ENCODE data around the gene RNF126. TPM values are rescaled to one million over a fixed set of nuclear protein-coding genes. Genes with fewer than 3 reads are reported as not detected.

Gene RNF126
- total RNA-seq, 1 experiment from 2014 or later = 44.8 TPM

DNA sequence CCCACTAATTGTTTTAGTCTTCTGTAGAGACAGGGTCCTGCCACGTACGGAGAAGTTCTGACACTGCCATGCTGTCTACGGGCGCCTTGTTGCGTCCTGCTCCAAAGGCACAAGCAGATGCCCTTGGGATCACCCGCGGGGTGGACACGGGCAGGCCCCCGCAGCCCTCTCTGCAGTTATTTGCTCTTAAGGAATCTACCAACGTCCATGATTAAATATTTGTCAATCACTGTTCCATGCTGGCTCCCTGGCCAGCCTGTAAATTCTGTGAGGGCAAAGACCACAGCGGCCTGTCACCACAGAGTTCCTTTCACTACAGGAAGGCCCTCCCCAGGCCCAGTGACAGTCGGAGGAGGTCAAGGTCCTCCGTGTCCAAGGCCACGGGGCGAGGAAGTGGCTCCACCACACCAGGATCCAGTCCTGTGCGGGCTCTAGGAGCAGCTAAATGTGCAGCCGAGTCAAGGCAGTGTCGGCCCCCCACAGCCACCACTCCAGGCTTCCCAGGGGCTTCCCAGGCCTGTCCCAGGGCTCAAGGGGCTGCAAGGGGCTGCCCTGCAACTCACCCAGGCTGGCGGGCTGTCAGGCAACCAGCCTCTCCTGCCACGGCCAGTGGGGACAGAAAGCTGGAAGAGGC lies 2.1 kb downstream of the RNF126 start:
- Mint-ChIP-seq H3K4me1 (ENCODE audit: low read depth, unreplicated experiment) (peaks cover 11% of the 10 kb centered on the region), H3K9me3 (ENCODE audit: low read depth, unreplicated experiment) (no peaks in the 10 kb centered on the region), H3K27ac (ENCODE audit: unreplicated experiment) (peak overlapping the region; percentile 23), H3K36me3 (ENCODE audit: insufficient read depth, unreplicated experiment) (peaks cover 36% of the 10 kb centered on the region), H3K27me3 (ENCODE audit: unreplicated experiment) (no peaks in the 10 kb centered on the region), H3K4me3 (ENCODE audit: low read depth, unreplicated experiment) (peak overlapping the region; percentile 75)
- no TSS peak for BruUV-seq (replicated peaks)
- intact Hi-C loops (cut with micrococcal nuclease; ENCODE audit: unreplicated experiment) = no loop called here
- TF ChIP-seq, protein P1, sequence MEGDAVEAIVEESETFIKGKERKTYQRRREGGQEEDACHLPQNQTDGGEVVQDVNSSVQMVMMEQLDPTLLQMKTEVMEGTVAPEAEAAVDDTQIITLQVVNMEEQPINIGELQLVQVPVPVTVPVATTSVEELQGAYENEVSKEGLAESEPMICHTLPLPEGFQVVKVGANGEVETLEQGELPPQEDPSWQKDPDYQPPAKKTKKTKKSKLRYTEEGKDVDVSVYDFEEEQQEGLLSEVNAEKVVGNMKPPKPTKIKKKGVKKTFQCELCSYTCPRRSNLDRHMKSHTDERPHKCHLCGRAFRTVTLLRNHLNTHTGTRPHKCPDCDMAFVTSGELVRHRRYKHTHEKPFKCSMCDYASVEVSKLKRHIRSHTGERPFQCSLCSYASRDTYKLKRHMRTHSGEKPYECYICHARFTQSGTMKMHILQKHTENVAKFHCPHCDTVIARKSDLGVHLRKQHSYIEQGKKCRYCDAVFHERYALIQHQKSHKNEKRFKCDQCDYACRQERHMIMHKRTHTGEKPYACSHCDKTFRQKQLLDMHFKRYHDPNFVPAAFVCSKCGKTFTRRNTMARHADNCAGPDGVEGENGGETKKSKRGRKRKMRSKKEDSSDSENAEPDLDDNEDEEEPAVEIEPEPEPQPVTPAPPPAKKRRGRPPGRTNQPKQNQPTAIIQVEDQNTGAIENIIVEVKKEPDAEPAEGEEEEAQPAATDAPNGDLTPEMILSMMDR (IDR thresholded peaks at IDR 0.05; ENCODE audit: unreplicated experiment) = no peak
- CTCF ChIA-PET = interaction anchor here (0.6 kb wide), 1 partner anchor 121 kb away, joined by 5 read pairs; no protein-coding TSS in a partner anchor
- no peak for DNase-seq

DNA sequence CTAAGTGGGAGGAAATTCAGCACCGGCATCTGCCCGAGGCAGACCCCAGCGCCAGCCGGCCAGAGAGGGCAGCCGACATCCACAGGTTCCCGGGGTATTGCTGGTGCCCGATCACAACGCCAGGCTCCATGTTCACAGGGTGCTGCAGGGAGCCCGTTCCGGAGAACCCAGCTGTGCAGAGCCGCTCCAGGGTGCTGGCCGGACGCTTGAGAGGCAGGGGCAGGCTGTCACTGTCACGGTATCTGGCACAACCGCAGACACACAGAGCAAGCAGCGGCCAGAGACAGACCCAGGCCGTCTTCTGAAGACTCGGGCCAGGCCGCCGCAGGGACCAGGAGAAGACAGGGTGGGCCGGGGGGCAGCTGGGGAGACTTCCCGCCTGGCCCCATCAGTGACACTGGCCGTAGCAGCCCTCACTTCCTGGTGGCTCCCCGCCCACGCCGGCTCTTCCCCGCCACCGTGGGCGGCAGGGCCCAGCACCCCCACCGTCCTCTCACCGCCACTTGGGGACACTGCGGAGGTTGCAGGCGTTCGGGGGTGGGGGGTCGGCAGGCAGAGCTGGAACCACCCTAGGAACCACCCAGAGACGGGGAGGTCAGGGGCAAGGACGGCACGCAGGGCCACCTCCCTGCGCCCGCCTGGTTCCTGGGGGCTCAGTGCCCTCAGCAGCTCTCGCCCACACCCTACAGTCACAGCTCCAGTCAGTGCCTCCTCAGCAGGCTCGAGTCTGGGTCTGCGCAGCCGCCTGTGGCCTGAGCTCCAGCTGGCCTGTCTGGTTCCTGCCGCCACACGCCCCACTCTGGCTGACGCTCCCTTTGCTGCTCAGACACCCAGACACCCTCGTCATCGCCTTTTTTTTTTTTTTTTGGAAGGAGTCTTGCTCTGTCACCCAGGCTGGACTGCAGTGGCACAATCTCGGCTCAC lies 3.8 kb downstream of the RNF126 start:
- H3K27me3 Mint-ChIP-seq (ENCODE audit: unreplicated experiment) = no peaks in the 10 kb centered on the region
- CTCF ChIA-PET = interaction anchor here (0.7 kb wide), 1 partner anchor 120 kb away, joined by 5 read pairs; no protein-coding TSS in a partner anchor
- intact Hi-C loops (cut with micrococcal nuclease; ENCODE audit: unreplicated experiment) = no loop called here
- no peaks in the 10 kb centered on the region for H3K9me3 Mint-ChIP-seq (ENCODE audit: low read depth, unreplicated experiment)
- no peak overlapping the region for H3K4me3 Mint-ChIP-seq (ENCODE audit: low read depth, unreplicated experiment)
- peaks cover 44% of the 10 kb centered on the region for H3K36me3 Mint-ChIP-seq (ENCODE audit: insufficient read depth, unreplicated experiment)
- no TSS peak for BruUV-seq (replicated peaks)
- H3K4me1 Mint-ChIP-seq (ENCODE audit: low read depth, unreplicated experiment) = peaks cover 11% of the 10 kb centered on the region
- H3K27ac Mint-ChIP-seq (ENCODE audit: unreplicated experiment) = no peak overlapping the region
- TF ChIP-seq, protein P1 (IDR thresholded peaks at IDR 0.05; ENCODE audit: unreplicated experiment) = no peak
- no peak for DNase-seq

DNA sequence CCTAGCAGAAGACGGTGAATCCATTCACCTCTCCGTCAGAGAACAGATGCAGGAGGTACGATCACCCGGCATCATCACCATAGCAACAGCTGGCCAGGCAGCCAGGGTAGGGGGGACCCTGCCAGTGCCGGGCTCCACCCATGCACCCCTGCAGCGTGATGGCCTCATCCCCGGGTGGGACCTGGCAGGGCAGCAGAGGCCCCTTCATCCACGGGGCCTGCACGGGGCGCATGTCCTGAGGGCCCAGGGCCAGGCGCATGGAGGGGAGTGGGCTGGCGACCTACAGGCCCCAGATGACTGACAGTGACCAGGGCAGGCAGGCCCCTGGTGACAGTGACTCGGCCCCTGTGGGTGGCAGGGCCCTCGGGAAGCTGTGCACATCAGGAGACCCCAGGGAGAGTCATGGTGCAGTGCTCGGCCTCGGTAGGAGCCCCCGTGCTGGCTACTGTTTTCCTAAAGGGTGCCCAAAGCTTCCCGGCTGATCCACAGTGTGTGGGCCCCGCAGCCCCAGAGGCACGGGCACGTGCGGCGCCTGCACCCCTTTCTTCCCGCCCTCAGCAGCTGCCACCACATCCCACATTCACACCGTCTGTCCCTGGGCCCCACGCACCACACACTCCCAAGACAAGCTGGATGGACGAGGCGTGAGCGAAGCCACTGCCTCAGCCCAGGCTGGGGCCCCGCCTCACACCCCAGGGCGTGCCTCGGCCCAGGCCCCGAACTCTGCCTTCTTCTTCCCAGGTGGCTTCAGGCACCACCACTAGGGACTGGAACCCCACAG lies 4.8 kb downstream of the RNF126 start:
- CTCF ChIA-PET = no interaction called here
- no TSS peak for BruUV-seq (replicated peaks)
- no peaks in the 10 kb centered on the region for H3K9me3 Mint-ChIP-seq (ENCODE audit: low read depth, unreplicated experiment)
- no peaks in the 10 kb centered on the region for H3K27me3 Mint-ChIP-seq (ENCODE audit: unreplicated experiment)
- TF ChIP-seq, protein P1 (IDR thresholded peaks at IDR 0.05; ENCODE audit: unreplicated experiment) = no peak
- DNase-seq = no peak
- H3K36me3 Mint-ChIP-seq (ENCODE audit: insufficient read depth, unreplicated experiment) = peaks cover 47% of the 10 kb centered on the region
- intact Hi-C loops (cut with micrococcal nuclease; ENCODE audit: unreplicated experiment) = no loop called here
- no peak overlapping the region for H3K27ac Mint-ChIP-seq (ENCODE audit: unreplicated experiment)
- H3K4me1 Mint-ChIP-seq (ENCODE audit: low read depth, unreplicated experiment) = peaks cover 11% of the 10 kb centered on the region
- no peak overlapping the region for H3K4me3 Mint-ChIP-seq (ENCODE audit: low read depth, unreplicated experiment)

DNA sequence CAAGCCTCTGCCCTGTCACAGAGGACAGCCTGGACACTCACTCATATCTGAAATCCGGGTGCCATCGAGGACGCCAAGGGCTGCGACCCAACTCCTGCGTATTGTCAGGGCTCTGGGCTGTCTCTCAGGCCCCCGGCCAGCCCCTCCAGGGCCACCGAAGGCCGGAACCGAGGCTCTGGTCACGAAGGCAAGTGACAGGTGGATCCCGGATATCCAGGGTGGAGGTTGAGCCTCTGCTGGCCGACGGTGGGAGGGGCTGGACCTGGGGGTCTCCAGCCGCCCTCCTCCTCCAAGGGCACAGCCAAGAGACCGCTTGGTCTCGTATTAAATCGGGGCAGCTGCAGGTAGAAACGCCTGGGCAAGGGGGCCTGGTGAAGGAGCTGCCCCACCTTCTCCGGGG lies 5.4 kb downstream of the RNF126 start:
- Mint-ChIP-seq H3K27me3 (ENCODE audit: unreplicated experiment) (no peaks in the 10 kb centered on the region), H3K4me1 (ENCODE audit: low read depth, unreplicated experiment) (peaks cover 11% of the 10 kb centered on the region), H3K36me3 (ENCODE audit: insufficient read depth, unreplicated experiment) (peaks cover 45% of the 10 kb centered on the region), H3K9me3 (ENCODE audit: low read depth, unreplicated experiment) (no peaks in the 10 kb centered on the region), H3K27ac (ENCODE audit: unreplicated experiment) (no peak overlapping the region), H3K4me3 (ENCODE audit: low read depth, unreplicated experiment) (no peak overlapping the region)
- intact Hi-C loops (cut with micrococcal nuclease; ENCODE audit: unreplicated experiment) = no loop called here
- TF ChIP-seq, protein P1 (IDR thresholded peaks at IDR 0.05; ENCODE audit: unreplicated experiment) = no peak
- no TSS peak for BruUV-seq (replicated peaks)
- DNase-seq = no peak
- CTCF ChIA-PET = no interaction called here
